Hematopoietic multipotent progenitor cell treated with erythropoietin and hydrocortisone succinate and interleukin-3 and kit ligand, for 8 days (in vitro differentiated cells): ENCODE results near the gene COMMD8.

Experiments
- DNase-seq: peaks from one replicate; pipeline ENCODE4 v3.0.0-alpha.2; 2015

Gene COMMD8

DNA sequence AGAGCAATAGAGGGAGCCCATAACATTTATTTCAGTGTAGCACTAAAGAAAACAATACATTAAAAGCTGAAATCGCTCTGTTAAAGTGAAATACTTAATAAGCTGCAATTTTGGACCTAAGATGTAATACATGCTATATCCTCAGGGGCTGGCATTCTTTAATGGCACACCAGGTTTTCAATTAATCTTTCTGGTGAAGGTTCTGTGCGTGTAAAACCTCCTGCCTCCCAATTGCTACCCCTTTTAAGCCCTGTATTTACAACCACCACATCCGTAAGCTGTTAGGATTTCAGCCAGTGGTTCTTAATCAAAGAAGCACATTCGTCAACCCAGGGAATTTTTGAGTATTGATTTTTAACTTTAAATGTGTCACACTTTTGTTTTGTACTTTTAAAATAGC is 7.6 kb upstream of the COMMD8 start:
- no peak for DNase-seq

DNA sequence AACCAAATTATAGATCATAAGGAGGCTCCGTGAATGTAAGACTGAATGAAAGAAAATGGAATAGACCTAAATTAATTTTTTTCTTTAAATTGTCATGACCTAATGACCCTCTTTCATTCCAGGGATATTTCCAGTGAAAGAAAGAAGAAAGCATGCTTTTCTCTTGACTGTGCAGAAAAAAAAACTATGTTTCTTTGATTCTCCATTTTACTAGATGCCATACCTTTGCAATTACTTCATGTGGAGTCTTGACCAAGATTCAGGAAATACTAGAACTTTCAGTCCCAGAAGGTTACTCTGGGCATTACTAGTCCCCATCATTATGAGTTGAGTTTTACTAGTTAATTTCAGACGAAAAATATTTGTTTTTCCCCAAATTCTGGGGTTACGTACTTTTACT is 6.4 kb upstream of the COMMD8 start:
- DNase-seq, result no peak

- DNase-seq, result no peak
These were observed 5.3 kb upstream of the COMMD8 start for GRCh38 chr4:47468706-47469365.

DNA sequence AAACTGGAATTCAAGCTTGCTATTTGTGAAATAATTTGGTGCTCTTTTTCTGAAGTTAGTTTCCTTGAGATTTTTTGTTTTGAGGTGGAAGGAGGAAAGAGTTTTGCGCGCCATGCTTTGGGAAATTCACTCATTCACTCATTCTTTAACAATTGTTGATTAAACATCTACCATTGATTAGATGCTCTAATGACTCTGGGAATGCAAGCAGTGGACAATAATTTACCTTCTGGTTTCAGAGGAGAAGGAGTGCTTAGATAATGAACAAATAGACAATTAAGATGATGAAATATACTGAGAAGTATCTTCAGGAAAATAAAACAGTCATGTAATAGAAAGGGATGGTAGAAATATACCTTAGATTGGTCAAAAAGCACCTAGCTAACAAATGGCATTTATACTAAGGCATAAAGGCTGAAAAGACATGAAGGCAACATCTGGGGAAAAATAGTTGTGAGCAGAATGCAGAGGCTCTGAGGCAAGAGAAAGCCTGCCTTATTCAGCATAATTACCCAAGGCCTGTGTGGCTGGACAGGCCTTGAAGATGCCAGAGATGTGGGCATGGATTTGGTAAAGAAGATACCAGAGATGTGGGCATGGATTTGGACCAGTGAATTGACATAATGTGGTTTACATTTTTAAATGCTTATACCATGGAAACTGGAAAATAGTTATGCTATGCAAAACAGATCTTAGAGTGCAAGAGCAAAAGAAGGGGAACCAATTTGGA is 2.7 kb upstream of the COMMD8 start:
- DNase-seq, result no peak

GRCh38 chr4:47465004-47465403 is 1.5 kb upstream of the COMMD8 start:
- DNase-seq, result peak; percentile 52

DNA sequence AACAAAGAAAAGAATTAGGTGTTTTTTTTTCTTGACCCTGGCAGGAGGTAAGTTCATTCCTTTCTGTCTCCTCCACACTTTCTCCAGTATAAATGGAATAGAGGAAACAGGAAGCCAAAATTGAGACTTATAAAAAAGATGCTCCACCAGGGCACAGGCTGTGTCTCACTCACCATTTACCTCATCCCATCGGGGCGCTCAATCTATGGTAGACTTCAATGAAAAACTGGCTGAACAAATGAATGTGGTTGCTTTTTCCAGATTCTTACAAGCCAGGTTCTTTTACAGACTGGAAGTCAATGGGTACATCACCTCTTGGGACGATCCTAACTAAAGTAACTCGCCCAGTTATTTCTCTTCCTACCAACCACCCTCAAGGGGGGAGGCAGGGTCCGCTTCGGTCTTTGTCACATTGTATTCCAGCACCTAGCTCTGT is 685 bp downstream of the COMMD8 start:
- DNase-seq, result no peak

- DNase-seq, result no peak
These were observed 11.8 kb downstream of the COMMD8 start for GRCh38 chr4:47451657-47452056.

DNA sequence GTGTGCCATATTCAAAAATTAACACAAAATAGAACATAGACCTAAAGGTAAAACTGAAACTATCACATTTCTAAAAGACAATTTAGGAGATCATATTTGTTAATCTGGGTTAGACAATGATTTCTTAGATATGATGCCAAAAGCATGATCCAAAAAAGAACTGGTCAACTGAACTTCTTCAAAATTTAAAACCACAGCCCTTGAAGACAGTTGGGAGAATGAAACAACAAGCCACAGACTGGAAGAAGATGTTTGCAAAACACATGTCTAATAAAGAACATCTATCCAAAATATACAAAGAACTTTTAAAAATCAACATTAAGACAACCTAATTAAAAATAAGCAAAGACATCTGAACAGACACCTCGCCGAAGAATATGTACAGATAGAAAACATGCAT is 19.5 kb downstream of the COMMD8 start:
- no peak for DNase-seq

- no peak for DNase-seq
These were observed 20.5 kb downstream of the COMMD8 start for GRCh38 chr4:47442980-47443379.

DNA sequence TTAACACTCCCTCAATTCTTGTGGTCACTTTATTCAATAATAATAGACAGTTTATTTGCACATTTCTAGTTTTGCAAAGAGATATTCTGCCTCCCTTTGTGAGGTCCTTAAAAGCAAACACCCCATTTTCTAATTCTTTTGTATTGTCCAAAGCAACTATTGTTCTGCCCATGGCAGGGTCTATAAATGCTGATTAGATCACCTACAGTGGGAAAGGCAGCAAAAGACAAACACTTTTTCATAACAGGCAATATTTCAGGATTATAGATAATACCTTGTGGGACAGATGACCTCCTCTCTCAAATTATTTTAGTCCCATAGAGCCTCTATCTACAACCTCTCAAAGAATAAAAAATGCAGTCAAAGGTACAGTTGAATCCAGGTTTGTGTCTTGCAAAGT is 28.6 kb downstream of the COMMD8 start:
- DNase-seq, result no peak

- no peak for DNase-seq
These were observed 30.8 kb downstream of the COMMD8 start for GRCh38 chr4:47432749-47433148.

DNA sequence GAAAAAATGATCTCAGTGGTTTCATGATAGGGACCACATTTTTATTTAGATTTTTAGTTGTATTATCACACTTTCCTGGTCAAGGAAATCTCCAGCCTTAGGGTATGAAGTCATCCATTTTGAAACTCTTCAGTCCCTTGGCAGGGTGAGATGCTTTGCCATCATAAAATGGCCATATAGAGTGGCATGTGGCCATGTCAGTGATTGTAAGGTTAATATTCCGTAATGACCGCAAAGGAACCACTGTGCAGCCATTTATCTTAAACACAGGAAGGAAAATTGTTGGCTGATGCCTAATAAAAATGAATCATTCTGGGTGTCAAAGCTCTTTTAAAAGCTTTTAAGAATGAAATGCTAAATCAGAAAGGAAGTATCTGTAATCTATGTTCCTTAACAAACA is 35.6 kb downstream of the COMMD8 start:
- no peak for DNase-seq

- no peak for DNase-seq
These were observed 37.9 kb downstream of the COMMD8 start for GRCh38 chr4:47425628-47426027.

DNA sequence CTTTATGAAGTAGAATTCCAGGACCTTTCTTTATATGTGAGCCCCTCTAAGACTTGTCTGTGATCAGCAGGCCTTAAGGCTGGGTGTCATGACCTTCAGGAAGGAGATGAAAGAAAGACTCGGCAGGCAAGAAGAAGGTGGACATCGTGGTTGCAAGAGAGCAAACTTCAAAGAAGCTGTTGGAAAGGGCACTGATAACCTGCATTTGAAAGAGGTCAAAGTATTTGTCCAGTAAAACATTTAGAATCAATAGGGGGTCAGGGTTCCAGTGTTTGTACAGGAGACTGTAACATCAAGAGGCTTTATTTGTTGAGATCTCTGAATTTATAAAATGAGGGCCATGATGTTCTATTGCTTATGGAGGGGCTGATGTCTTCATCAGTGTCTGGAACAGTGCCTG is 44.2 kb downstream of the COMMD8 start:
- no peak for DNase-seq

DNA sequence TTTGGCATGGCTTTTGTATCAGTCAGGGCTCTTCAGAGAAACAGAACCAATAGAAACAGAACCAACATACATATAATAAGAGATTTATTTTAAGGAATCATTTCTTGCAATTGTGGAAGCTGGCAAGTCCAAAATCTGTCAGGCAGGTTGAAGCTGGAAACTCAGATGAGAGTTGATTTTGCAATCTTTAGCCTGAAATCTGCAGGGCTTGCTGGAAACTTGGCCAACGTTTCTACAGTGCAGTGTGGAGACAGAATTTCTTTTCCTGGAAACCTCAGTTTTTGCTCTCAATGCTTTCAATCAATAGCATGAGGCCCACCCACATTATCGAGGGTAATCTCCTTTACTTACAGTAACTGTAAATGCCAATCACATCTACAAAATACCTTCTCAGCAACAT is 45.4 kb downstream of the COMMD8 start:
- DNase-seq, result no peak

DNA sequence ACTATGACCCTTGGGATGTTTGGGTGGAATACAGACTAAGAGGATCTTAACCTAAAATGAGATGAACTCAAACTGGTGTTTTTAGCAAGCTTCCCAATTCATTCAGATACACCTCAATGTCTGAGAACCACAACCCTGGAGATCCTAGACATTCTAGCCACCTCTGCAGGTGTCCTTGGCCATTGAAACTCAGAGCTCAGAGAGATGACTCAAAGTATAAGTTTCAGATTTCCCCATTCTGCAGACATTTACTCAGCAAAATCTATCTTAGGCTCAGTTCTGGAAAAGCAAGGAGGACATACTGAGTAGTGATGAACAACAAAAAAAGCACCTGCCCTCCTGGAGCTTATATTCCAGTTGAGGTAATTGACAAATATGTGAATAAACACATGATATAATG is 47.8 kb downstream of the COMMD8 start:
- no peak for DNase-seq

GRCh38 chr4:47413521-47413920 is 50.0 kb downstream of the COMMD8 start:
- no peak for DNase-seq

DNA sequence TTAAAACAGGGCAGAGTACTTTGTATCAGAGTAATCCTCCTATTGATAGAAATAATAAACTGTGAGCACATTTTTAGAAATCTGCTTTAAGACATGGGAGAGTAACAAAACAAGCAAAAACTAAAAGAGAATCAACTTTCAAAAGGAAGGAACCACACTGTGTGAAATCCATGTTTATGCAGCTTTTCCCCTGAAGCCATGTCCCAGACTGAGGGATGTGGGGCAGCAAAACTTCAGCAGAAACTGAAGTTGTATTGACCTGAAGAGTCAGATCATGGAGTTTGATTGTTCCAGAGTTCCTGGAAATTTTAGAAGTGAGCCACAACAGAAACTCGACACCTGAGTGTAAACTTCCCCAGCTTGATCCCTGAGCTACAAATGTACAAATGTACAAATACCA is 53.2 kb downstream of the COMMD8 start:
- DNase-seq, result no peak

- DNase-seq, result no peak
These were observed 57.1 kb downstream of the COMMD8 start for GRCh38 chr4:47406408-47406807.
